Smooth muscle cell (in vitro differentiated cells): ENCODE results near the gene TRPT1. TPM values are rescaled to one million over a fixed set of nuclear protein-coding genes. Genes with fewer than 3 reads are reported as not detected.

Source experiments
- DNase-seq: peaks from one replicate; lab custom pipeline; 2025; ENCODE audit not compliant: unreplicated experiment; lab: John Stamatoyannopoulos, UW
- H2AFZ ChIP-seq: fragments of 200-600 bp; sonication (generic); 2 replicates; pipeline ENCODE4 v1.6.0; 2016; ENCODE audit warnings: antibody characterized with exemption, low read depth, mild to moderate bottlenecking
- H3F3A ChIP-seq: fragments of 200-600 bp; sonication (generic); 2 replicates; pipeline ENCODE4 v1.6.0; 2017; ENCODE audit warnings: antibody characterized with exemption, low read depth
- H3K27ac ChIP-seq: fragments of 200-600 bp; sonication (generic); 2 replicates; pipeline ENCODE4 v1.5.1; 2016; ENCODE audit warnings: low read depth, mild to moderate bottlenecking
- H3K27me3 ChIP-seq: fragments of 200-600 bp; sonication (generic); 2 replicates; pipeline ENCODE4 v1.6.1; 2016; ENCODE audit warnings: low read depth, mild to moderate bottlenecking
- H3K36me3 ChIP-seq: fragments of 200-600 bp; sonication (generic); 2 replicates; pipeline ENCODE4 v1.5.1; 2016; ENCODE audit warnings: low read depth
- H3K4me1 ChIP-seq: fragments of 200-600 bp; sonication (generic); 2 replicates; pipeline ENCODE4 v1.5.1; 2016; ENCODE audit warnings: low read depth
- H3K4me2 ChIP-seq: fragments of 200-600 bp; sonication (generic); 2 replicates; pipeline ENCODE4 v1.6.0; 2016; ENCODE audit warnings: mild to moderate bottlenecking
- H3K4me3 ChIP-seq: fragments of 200-600 bp; sonication (generic); 2 replicates; pipeline ENCODE4 v1.5.1; 2016; ENCODE audit warnings: mild to moderate bottlenecking
- H3K79me2 ChIP-seq: fragments of 200-600 bp; sonication (generic); 2 replicates; pipeline ENCODE4 v1.6.0; 2016; ENCODE audit warnings: low read depth, mild to moderate bottlenecking
- H3K9ac ChIP-seq: fragments of 200-600 bp; sonication (generic); 2 replicates; pipeline ENCODE4 v1.6.0; 2016; ENCODE audit warnings: low read depth
- H3K9me3 ChIP-seq: fragments of 200-600 bp; sonication (generic); replicated peaks from 2 replicates; pipeline ENCODE4 v1.5.1; 2016; ENCODE audit warnings: low read depth
- H4K20me1 ChIP-seq: fragments of 200-600 bp; sonication (generic); 2 replicates; pipeline ENCODE4 v1.6.0; 2016; ENCODE audit warnings: low read depth
- WGBS: methylation state at CpG from one replicate; pipeline ENCODE4 v1.1.7; 2016; ENCODE audit warnings: low lambda C conversion rate; 5-methylcytosine and 5-hydroxymethylcytosine counted together
- polyA plus RNA-seq: library from polyadenylated mRNA; unstranded; fragments of >200 nt; fragmentation: Nextera tagmentation; extraction: Ambion mirVana; gene quantifications from 2 replicates; pipeline ENCODE4 v1.2.1, GENCODE V29; 2016
- total RNA-seq: library from RNA; depleted of rRNA; stranded (reverse); fragments of >200 nt; gene quantifications from 2 replicates; pipeline ENCODE4 v1.2.3, GENCODE V29; 2014
- TF ChIP-seq, protein P1 (sequence below): fragments of 200-600 bp; sonication (generic); IDR thresholded peaks from 2 replicates; pipeline ENCODE4 v1.5.1; 2017; ENCODE audit warnings: borderline replicate concordance, mild to moderate bottlenecking, antibody characterized with exemption; ENCODE audit not compliant: insufficient read depth, poor library complexity, severe bottlenecking

Gene TRPT1
- total and polyA plus RNA-seq, 2 experiments from 2014 or later: 52.6 to 65.6 TPM

- no peaks in the 10 kb centered on the region for H3K36me3 ChIP-seq
- 1% methylated on average over 34 of the region's 34 CpGs for WGBS
- no peak for DNase-seq
- H3K9ac ChIP-seq: peak overlapping the region; percentile 85
- peak overlapping the region; percentile 47 for H2AFZ ChIP-seq
- H3K9me3 ChIP-seq: no peaks in the 10 kb centered on the region
- peak overlapping the region; percentile 86 for H3K4me2 ChIP-seq
- no peaks in the 10 kb centered on the region for H3K79me2 ChIP-seq
- H3K27ac ChIP-seq: peak overlapping the region; percentile 91
- TF ChIP-seq, protein P1, sequence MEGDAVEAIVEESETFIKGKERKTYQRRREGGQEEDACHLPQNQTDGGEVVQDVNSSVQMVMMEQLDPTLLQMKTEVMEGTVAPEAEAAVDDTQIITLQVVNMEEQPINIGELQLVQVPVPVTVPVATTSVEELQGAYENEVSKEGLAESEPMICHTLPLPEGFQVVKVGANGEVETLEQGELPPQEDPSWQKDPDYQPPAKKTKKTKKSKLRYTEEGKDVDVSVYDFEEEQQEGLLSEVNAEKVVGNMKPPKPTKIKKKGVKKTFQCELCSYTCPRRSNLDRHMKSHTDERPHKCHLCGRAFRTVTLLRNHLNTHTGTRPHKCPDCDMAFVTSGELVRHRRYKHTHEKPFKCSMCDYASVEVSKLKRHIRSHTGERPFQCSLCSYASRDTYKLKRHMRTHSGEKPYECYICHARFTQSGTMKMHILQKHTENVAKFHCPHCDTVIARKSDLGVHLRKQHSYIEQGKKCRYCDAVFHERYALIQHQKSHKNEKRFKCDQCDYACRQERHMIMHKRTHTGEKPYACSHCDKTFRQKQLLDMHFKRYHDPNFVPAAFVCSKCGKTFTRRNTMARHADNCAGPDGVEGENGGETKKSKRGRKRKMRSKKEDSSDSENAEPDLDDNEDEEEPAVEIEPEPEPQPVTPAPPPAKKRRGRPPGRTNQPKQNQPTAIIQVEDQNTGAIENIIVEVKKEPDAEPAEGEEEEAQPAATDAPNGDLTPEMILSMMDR: no peak
- H3F3A ChIP-seq: peaks cover 12% of the 10 kb centered on the region
- H3K4me3 ChIP-seq: peak overlapping the region; percentile 62
- no peaks in the 10 kb centered on the region for H4K20me1 ChIP-seq
- H3K4me1 ChIP-seq: peaks cover 8% of the 10 kb centered on the region
- no peaks in the 10 kb centered on the region for H3K27me3 ChIP-seq
These were observed 43.0 kb upstream of the TRPT1 start for GRCh38 chr11:64268893-64269539.

DNA sequence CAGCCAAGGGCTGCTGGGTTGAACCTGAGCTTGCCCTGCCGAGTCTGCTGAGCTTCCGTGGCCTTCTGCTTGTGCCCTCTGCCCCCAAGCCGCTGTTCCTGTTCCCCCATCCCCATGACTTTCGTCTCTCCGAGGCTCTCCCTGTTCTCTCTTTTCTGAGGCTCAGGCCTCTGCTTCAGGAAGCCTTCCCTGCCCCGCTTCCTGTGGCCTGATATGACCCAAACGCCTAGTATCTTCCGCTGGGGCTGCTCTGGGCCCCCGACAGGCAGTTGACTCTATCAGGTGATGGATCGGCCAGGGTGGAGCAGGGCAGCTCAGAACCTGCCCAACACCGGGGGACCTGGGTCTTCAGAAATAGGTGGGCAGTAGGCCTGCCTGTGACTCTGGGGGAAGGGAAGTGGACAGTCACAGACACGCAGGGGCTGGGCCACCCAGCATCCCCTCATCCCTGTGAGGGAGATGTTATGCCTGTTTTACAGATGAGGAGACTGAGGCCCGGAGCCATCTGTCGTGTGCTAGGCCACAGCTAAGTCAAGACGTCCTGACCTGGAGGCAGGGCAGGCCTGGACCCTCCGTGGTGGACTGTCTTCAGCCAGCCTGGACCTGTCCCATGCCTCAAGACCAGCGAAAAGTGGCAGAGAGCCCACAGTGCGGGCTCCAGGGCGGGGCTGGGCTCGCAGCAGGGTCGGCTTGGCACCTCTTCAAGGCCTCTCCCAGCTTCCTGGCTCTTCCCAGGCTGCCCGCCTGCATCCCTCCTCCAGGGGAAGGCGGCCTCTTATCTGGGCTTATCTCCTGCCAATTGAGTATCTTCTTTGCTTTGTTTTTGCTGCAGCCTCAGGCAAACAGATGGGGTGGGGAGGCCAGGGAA, 42.3 kb upstream of the TRPT1 start:
- Histone ChIP-seq H3K79me2 (no peaks in the 10 kb centered on the region), H3K4me3 (peak overlapping the region; percentile 62), H3K27me3 (no peaks in the 10 kb centered on the region), H3K27ac (peak overlapping the region; percentile 91), H3K36me3 (no peaks in the 10 kb centered on the region), H3K9ac (peak overlapping the region; percentile 85), H3K9me3 (no peaks in the 10 kb centered on the region), H4K20me1 (no peaks in the 10 kb centered on the region), H3F3A (peaks cover 12% of the 10 kb centered on the region), H2AFZ (no peak overlapping the region), H3K4me1 (peaks cover 8% of the 10 kb centered on the region), H3K4me2 (peak overlapping the region; percentile 86)
- no peak for DNase-seq
- 75% methylated on average over 21 of the region's 23 CpGs for WGBS
- TF ChIP-seq, protein P1: no peak

- H3K27me3 ChIP-seq: no peaks in the 10 kb centered on the region
- H3K4me2 ChIP-seq: no peak overlapping the region
- no peaks in the 10 kb centered on the region for H4K20me1 ChIP-seq
- no peak overlapping the region for H2AFZ ChIP-seq
- no peaks in the 10 kb centered on the region for H3K36me3 ChIP-seq
- peaks cover 8% of the 10 kb centered on the region for H3K4me1 ChIP-seq
- H3K9ac ChIP-seq: no peak overlapping the region
- H3K9me3 ChIP-seq: no peaks in the 10 kb centered on the region
- H3K79me2 ChIP-seq: no peaks in the 10 kb centered on the region
- H3K27ac ChIP-seq: no peak overlapping the region
- H3K4me3 ChIP-seq: no peak overlapping the region
- DNase-seq: no peak
- H3F3A ChIP-seq: peaks cover 12% of the 10 kb centered on the region
- 87% methylated on average over 13 of the region's 27 CpGs for WGBS
- TF ChIP-seq, protein P1: no peak
These were observed 41.4 kb upstream of the TRPT1 start for GRCh38 chr11:64267207-64267945.
